Measurements from ENCODE around the gene B3GNT8. TPM values are rescaled to one million over a fixed set of nuclear protein-coding genes. Genes with fewer than 3 reads are reported as not detected.
A peak's percentile ranks its signal among the peaks of the same experiment; 100 is the strongest.

Gene B3GNT8
- total RNA-seq, 1 donor from 2014 or later = 3.0 TPM

GRCh38 chr19:41399091-41399490 is 28.1 kb downstream of the B3GNT8 start:
- H3K27ac ChIP-seq (ENCODE audit: low read depth, low read length) = no peak overlapping the region
- Mint-ChIP-seq H3K27ac (ENCODE audit: unreplicated experiment) (peak overlapping the region; percentile 100), H3K36me3 (ENCODE audit: low read depth, unreplicated experiment) (peaks cover 4% of the 10 kb centered on the region), H3K4me1 (ENCODE audit: low read depth, unreplicated experiment) (peaks cover 14% of the 10 kb centered on the region), H3K4me3 (ENCODE audit: unreplicated experiment) (peak overlapping the region; percentile 96), H3K27me3 (ENCODE audit: low read depth, unreplicated experiment) (no peaks in the 10 kb centered on the region), H3K9me3 (ENCODE audit: unreplicated experiment) (no peaks in the 10 kb centered on the region)
- no peak for DNase-seq (ENCODE audit: low read depth)
- H2AFZ ChIP-seq (ENCODE audit: low read depth, low read length) = no peak overlapping the region
- H4K20me1 ChIP-seq (ENCODE audit: insufficient read depth, low read length) = peaks cover 7% of the 10 kb centered on the region
- peak overlapping the region; percentile 99 for H3K9ac ChIP-seq (ENCODE audit: low read length)
- H3K4me1 ChIP-seq (ENCODE audit: insufficient read depth, low read length) = peaks cover 15% of the 10 kb centered on the region
- H3K9me3 ChIP-seq (ENCODE audit: insufficient read depth, low read depth, low read length) = no peaks in the 10 kb centered on the region
- no peak for FAIRE-seq
- no peaks in the 10 kb centered on the region for H3K27me3 ChIP-seq (ENCODE audit: insufficient read depth, low read length)
- H3K36me3 ChIP-seq (ENCODE audit: insufficient read depth, low read length) = no peaks in the 10 kb centered on the region
- H3K79me2 ChIP-seq (ENCODE audit: insufficient read depth, low read length) = peaks cover 19% of the 10 kb centered on the region
- no peak for TF ChIP-seq EZH2 (IDR thresholded peaks at IDR 0.05; ENCODE audit: insufficient read depth, low read length)
- no peak for TF ChIP-seq CTCF (IDR thresholded peaks at IDR 0.05; ENCODE audit: insufficient read depth, low read depth, low read length)
- peak overlapping the region; percentile 97 for H3K4me2 ChIP-seq (ENCODE audit: low read length)
- no peak overlapping the region for H3K4me3 ChIP-seq (ENCODE audit: insufficient read depth, low read depth, low read length)

GRCh38 chr19:41398598-41398997 is 28.6 kb downstream of the B3GNT8 start:
- H3K27me3 ChIP-seq (ENCODE audit: insufficient read depth, low read length) = no peaks in the 10 kb centered on the region
- Mint-ChIP-seq H3K4me3 (ENCODE audit: unreplicated experiment) (peak overlapping the region; percentile 96), H3K27ac (ENCODE audit: unreplicated experiment) (peak overlapping the region; percentile 100), H3K27me3 (ENCODE audit: low read depth, unreplicated experiment) (no peaks in the 10 kb centered on the region), H3K4me1 (ENCODE audit: low read depth, unreplicated experiment) (peaks cover 14% of the 10 kb centered on the region), H3K9me3 (ENCODE audit: unreplicated experiment) (no peaks in the 10 kb centered on the region), H3K36me3 (ENCODE audit: low read depth, unreplicated experiment) (peaks cover 4% of the 10 kb centered on the region)
- no peak overlapping the region for H3K27ac ChIP-seq (ENCODE audit: low read depth, low read length)
- no peaks in the 10 kb centered on the region for H3K36me3 ChIP-seq (ENCODE audit: insufficient read depth, low read length)
- peak overlapping the region; percentile 98 for H3K4me3 ChIP-seq (ENCODE audit: insufficient read depth, low read depth, low read length)
- no peak for TF ChIP-seq EZH2 (IDR thresholded peaks at IDR 0.05; ENCODE audit: insufficient read depth, low read length)
- TF ChIP-seq CTCF (IDR thresholded peaks at IDR 0.05; ENCODE audit: insufficient read depth, low read depth, low read length) = no peak
- peaks cover 15% of the 10 kb centered on the region for H3K4me1 ChIP-seq (ENCODE audit: insufficient read depth, low read length)
- no peak for DNase-seq (ENCODE audit: low read depth)
- no peak for FAIRE-seq
- peaks cover 19% of the 10 kb centered on the region for H3K79me2 ChIP-seq (ENCODE audit: insufficient read depth, low read length)
- peak overlapping the region; percentile 97 for H3K4me2 ChIP-seq (ENCODE audit: low read length)
- peaks cover 7% of the 10 kb centered on the region for H4K20me1 ChIP-seq (ENCODE audit: insufficient read depth, low read length)
- H3K9ac ChIP-seq (ENCODE audit: low read length) = peak overlapping the region; percentile 99
- no peaks in the 10 kb centered on the region for H3K9me3 ChIP-seq (ENCODE audit: insufficient read depth, low read depth, low read length)
- H2AFZ ChIP-seq (ENCODE audit: low read depth, low read length) = no peak overlapping the region

- no peaks in the 10 kb centered on the region for H3K27me3 ChIP-seq (ENCODE audit: insufficient read depth, low read length)
- Mint-ChIP-seq H3K9me3 (ENCODE audit: unreplicated experiment) (no peaks in the 10 kb centered on the region), H3K27me3 (ENCODE audit: low read depth, unreplicated experiment) (no peaks in the 10 kb centered on the region), H3K27ac (ENCODE audit: unreplicated experiment) (peak overlapping the region; percentile 100), H3K36me3 (ENCODE audit: low read depth, unreplicated experiment) (peaks cover 4% of the 10 kb centered on the region), H3K4me3 (ENCODE audit: unreplicated experiment) (peak overlapping the region; percentile 96), H3K4me1 (ENCODE audit: low read depth, unreplicated experiment) (peaks cover 14% of the 10 kb centered on the region)
- no peaks in the 10 kb centered on the region for H3K9me3 ChIP-seq (ENCODE audit: insufficient read depth, low read depth, low read length)
- H3K27ac ChIP-seq (ENCODE audit: low read depth, low read length) = peak overlapping the region; percentile 99
- DNase-seq (ENCODE audit: low read depth) (no peak), FAIRE-seq (no peak)
- peak overlapping the region; percentile 98 for H3K4me3 ChIP-seq (ENCODE audit: insufficient read depth, low read depth, low read length)
- peak overlapping the region; percentile 99 for H3K9ac ChIP-seq (ENCODE audit: low read length)
- H3K79me2 ChIP-seq (ENCODE audit: insufficient read depth, low read length) = peaks cover 19% of the 10 kb centered on the region
- H3K36me3 ChIP-seq (ENCODE audit: insufficient read depth, low read length) = no peaks in the 10 kb centered on the region
- peak overlapping the region; percentile 97 for H3K4me2 ChIP-seq (ENCODE audit: low read length)
- H2AFZ ChIP-seq (ENCODE audit: low read depth, low read length) = peak overlapping the region; percentile 77
- peaks cover 2% of the 10 kb centered on the region for H4K20me1 ChIP-seq (ENCODE audit: insufficient read depth, low read length)
- peaks cover 15% of the 10 kb centered on the region for H3K4me1 ChIP-seq (ENCODE audit: insufficient read depth, low read length)
- TF ChIP-seq EZH2 (IDR thresholded peaks at IDR 0.05; ENCODE audit: insufficient read depth, low read length) = no peak
- TF ChIP-seq CTCF (IDR thresholded peaks at IDR 0.05; ENCODE audit: insufficient read depth, low read depth, low read length) = no peak
These were observed 29.1 kb downstream of the B3GNT8 start for GRCh38 chr19:41398050-41398418.

All from astrocyte (in vitro differentiated cells and primary cell).